Activated CD4-positive, CD25-positive, alpha-beta regulatory T cell treated with anti-CD3 and anti-CD28 coated beads, Interleukin-2, amount 50 U/mL, for 72 hours (primary cell): ENCODE data around the gene C11orf16.

ENCODE experiments used
- DNase-seq: peaks from one replicate; pipeline ENCODE4 v3.0.0; 2021

The C11orf16 gene

DNA sequence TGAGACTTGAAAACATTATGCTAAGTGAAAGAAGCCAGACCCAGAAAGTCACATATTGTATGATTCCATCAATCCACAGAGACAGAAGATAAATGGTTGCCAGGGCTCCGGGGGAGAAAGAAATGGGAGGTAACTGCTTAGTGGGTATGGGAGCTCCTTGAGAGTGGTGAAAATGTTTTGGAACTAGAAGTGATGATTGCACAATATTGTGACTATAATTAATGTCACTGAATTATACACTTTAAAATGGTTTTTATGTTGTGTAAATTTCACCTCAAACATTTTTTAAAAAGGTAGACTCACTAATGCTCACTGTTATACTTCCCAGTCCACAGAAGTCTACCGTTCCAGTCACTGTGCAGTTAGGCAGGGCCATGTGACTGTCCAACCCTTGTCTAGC lies 54.0 kb downstream of the C11orf16 start:
- DNase-seq = no peak

DNA sequence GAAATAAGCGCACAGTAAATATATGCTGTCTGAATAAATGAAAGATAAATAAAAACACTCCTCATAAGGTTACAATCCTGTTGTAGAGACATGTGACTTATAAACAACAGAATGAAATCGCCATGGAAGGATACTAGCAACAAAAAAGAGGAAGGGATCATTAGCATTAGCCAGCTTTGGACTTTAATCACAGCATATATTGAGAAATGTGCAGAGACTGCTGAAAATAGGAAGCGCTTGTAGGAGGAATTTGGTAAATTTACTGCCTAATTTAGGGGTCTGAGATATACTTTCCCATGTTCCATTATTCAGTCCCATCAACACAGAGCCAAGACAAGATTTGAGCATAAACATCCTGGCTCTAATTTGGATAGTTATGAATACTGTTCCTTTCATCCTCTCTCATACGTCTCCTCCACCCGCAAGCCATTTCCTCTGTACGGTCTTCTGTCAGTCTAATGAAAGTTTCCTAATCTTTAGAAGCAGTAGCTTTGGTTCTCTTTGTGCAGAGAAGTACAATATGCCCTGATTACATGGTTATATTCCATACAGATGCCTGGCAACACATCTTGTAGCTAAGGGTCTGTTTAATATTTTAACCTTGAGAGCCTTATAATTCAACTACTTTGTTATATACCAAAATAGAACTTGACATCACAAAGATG lies 58.9 kb downstream of the C11orf16 start:
- no peak for DNase-seq

DNA sequence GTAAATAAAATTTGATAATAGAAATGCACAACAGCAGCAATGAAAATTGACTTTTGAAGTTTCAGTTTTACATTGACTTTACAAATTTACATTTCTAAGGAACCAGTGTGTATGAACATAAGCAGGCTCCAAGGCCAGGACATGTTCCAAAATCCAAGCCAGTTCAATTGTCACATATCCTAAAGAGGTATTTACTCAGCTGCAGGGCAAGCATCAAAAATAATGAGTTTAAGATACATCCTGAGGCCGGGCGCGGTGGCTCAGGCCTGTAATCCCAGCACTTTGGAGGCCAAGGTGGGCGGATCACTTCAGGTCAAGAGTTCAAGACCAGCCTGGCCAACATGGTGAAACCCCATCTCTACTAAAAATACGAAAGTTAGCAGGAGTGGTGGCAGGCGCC lies 60.8 kb downstream of the C11orf16 start:
- DNase-seq = no peak

DNA sequence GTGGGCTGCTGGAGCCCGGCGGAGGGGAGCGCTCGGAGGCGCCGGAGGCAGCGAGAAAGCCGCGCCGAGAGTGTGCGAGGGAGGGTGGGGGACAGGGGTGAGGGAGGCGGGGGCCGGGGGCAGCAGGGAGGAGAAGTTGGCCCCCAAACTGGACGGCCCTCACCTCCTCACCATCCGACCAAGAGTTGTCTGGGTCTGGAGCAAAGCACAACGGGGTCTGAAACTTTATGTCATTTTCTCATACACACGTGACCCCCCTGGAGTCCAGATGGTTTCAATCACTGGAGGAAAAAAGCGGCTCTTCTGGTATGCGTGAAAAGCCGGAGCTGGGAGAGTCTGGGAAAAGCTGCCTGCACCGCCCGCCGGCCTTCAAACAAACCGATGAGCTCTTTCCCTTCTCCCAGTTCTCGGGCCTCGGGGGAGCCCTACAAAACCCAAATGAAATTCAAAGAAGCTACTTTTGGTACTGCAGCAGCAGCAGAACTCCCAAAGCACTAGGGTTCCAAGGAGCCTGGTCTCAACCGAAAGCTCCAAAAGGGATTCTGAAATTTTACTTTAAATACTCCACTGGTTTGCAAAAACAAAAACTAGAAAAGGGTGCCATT lies 61.5 kb downstream of the C11orf16 start:
- DNase-seq = no peak

DNA sequence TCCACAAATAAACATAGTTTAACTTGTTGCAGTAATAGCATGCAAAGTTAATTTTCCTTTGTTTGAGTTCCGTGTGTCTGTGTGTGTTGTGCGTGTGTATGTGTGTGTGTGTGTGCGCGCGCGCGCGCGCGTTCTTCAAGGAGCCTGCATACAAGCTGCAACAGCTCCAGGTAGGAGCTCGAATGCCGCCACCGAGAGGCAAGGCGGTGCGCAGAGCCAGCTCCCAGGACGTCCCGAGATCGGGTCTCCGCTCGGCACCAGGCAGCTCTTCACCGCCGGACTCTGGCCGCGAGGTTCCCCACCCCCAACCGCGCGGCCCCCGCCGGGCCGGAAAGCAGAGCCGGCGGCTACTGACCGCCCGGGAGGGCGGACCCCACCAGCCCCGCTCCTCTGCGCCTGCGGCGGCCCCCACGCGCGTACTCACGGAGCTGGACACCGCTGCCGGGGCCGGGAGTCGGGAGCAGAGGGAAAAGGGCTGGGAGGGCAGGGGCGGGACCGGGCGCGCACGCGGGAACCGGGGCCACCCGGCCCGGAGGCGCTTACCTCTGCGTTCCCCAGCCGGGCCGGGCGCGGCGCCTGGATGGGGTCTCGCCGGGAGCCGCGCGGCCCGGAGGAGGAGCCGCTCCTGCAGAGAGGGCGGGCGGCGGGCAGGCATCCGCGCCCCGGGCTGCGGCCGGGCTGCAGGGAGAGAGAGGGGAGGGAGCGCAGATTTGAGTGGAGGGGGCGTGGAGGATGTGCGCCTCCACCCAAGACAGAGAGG lies 62.2 kb downstream of the C11orf16 start:
- DNase-seq = no peak
